AG04450 (cell line): ENCODE measurements around the gene LIMK1. TPM values are rescaled to one million over a fixed set of nuclear protein-coding genes. Genes with fewer than 3 reads are reported as not detected.

Experiments used
- CTCF ChIA-PET: fragments of 300-600, 350-600 bp; formaldehyde crosslinking; extraction: SDS; loops from one replicate; lab custom pipeline; 2022; ENCODE audit warnings: antibody characterized with exemption, inconsistent platforms; lab: Charles Lee
- POLR2A ChIA-PET: fragments of 350-600 bp; formaldehyde crosslinking; extraction: SDS; loops from one replicate; lab custom pipeline; 2021; ENCODE audit warnings: antibody characterized with exemption, inconsistent platforms; lab: Yijun Ruan, JAX
- DNase-seq: peaks from one replicate; pipeline ENCODE4 v3.0.0-alpha.2; 2011; ENCODE audit warnings: low read depth, low spot score
- H3K27ac ChIP-seq: one replicate; pipeline ENCODE4 v1.5.1; 2012; ENCODE audit warnings: low read depth, low read length, control low read depth
- H3K27me3 ChIP-seq: one replicate; pipeline ENCODE4 v1.6.0; 2012; ENCODE audit warnings: low read length; ENCODE audit not compliant: control insufficient read depth, insufficient read depth
- H3K4me3 ChIP-seq: 2 replicates; pipeline ENCODE4 v1.5.1; 2011; ENCODE audit warnings: mild to moderate bottlenecking, low read depth, low read length, control low read depth
- H3K9me3 ChIP-seq: 2 replicates; pipeline ENCODE4 v1.5.1; 2012; ENCODE audit warnings: low read length; ENCODE audit not compliant: control insufficient read depth, insufficient read depth
- CTCF ChIP-seq: IDR thresholded peaks from 2 replicates; pipeline ENCODE4 v1.5.1; 2011; ENCODE audit warnings: low read depth, low read length, control low read depth, inconsistent platforms
- polyA plus RNA-seq: library from polyadenylated mRNA; depleted of rRNA; stranded (reverse); fragments of >200 nt; gene quantifications from 2 replicates; pipeline ENCODE4 v1.2.3, GENCODE V29; 2011

LIMK1 gene
- polyA plus RNA-seq, 1 experiment, result 33.0 TPM

- Histone ChIP-seq H3K4me3 (no peak overlapping the region), H3K9me3 (no peaks in the 10 kb centered on the region; the same call in 1 of the 2 replicates), H3K27ac (no peak overlapping the region), H3K27me3 (no peaks in the 10 kb centered on the region)
- ChIA-PET POLR2A (no interaction called here), CTCF (interaction anchor here (0.6 kb wide), 1 partner anchor 16 kb away, joined by 4 read pairs; no protein-coding TSS in a partner anchor)
- DNase-seq, result no peak
- no peak for TF ChIP-seq CTCF
Observed at GRCh38 chr7:74051193-74051592, 32.4 kb upstream of the LIMK1 start.

GRCh38 chr7:74051629-74052410, 31.8 kb upstream of the LIMK1 start:
- no peaks in the 10 kb centered on the region for H3K27me3 ChIP-seq
- H3K9me3 ChIP-seq, result no peaks in the 10 kb centered on the region; the same call in 1 of the 2 replicates
- CTCF ChIA-PET, result interaction anchor here (0.8 to 1.1 kb wide), 2 partner anchors 16 to 349 kb away, joined by 3 to 7 read pairs; no protein-coding TSS in a partner anchor
- TF ChIP-seq CTCF, result peak; percentile 42
- POLR2A ChIA-PET, result no interaction called here
- no peak for DNase-seq
- H3K27ac ChIP-seq, result no peak overlapping the region
- no peak overlapping the region for H3K4me3 ChIP-seq

- POLR2A ChIA-PET, result no interaction called here
- Histone ChIP-seq H3K27me3 (peaks cover 1% of the 10 kb centered on the region), H3K9me3 (no peaks in the 10 kb centered on the region; the same call in 1 of the 2 replicates), H3K4me3 (no peak overlapping the region), H3K27ac (no peak overlapping the region)
- no peak for TF ChIP-seq CTCF
- no peak for DNase-seq
- CTCF ChIA-PET, result interaction anchor here (0.8 to 1.1 kb wide), 3 partner anchors 15 to 348 kb away, joined by 3 to 7 read pairs (median 4); no protein-coding TSS in a partner anchor
Observed at GRCh38 chr7:74052628-74053027, 31.0 kb upstream of the LIMK1 start.

GRCh38 chr7:74053589-74054186, 29.9 kb upstream of the LIMK1 start:
- Histone ChIP-seq H3K4me3 (no peak overlapping the region), H3K27me3 (peaks cover 3% of the 10 kb centered on the region), H3K27ac (no peak overlapping the region), H3K9me3 (no peaks in the 10 kb centered on the region; the same call in 1 of the 2 replicates)
- POLR2A ChIA-PET, result no interaction called here
- no peak for TF ChIP-seq CTCF
- DNase-seq, result no peak
- CTCF ChIA-PET, result no interaction called here
